Neuronal stem cell (in vitro differentiated cells): Measurements from ENCODE around the gene CACNA1C.
"Not testable (repeated sequence)": the region's sequence is repeated elsewhere in the genome, so short reads cannot be mapped to it uniquely, and the experiment has no call there.

Experiments used
- DNase-seq: peaks from one replicate; pipeline ENCODE4 v3.0.0-alpha.2; 2013; ENCODE audit warnings: low spot score
- H2AFZ ChIP-seq: one replicate; pipeline ENCODE4 v1.6.1; 2013; ENCODE audit warnings: mild to moderate bottlenecking, low read length, inconsistent platforms
- H2AK5ac ChIP-seq: 2 replicates; pipeline ENCODE4 v1.6.1; 2013; ENCODE audit warnings: low read depth, mild to moderate bottlenecking, inconsistent platforms, low read length, moderate library complexity, mixed read lengths
- H2BK120ac ChIP-seq: 2 replicates; pipeline ENCODE4 v1.6.1; 2013; ENCODE audit warnings: low read depth, mild to moderate bottlenecking, inconsistent platforms, low read length, moderate library complexity, mixed read lengths
- H2BK12ac ChIP-seq: one replicate; pipeline ENCODE4 v1.6.1; 2013; ENCODE audit warnings: low read length, inconsistent platforms
- H2BK15ac ChIP-seq: 2 replicates; pipeline ENCODE4 v1.6.1; 2013; ENCODE audit warnings: mild to moderate bottlenecking, low read length, inconsistent platforms, mixed read lengths
- H2BK5ac ChIP-seq: one replicate; pipeline ENCODE4 v1.6.1; 2013; ENCODE audit warnings: inconsistent platforms, mild to moderate bottlenecking, low read length, moderate library complexity
- H3K14ac ChIP-seq: one replicate; pipeline ENCODE4 v1.6.1; 2013; ENCODE audit warnings: low read length, inconsistent platforms
- H3K18ac ChIP-seq: 2 replicates; pipeline ENCODE4 v1.6.1; 2013; ENCODE audit warnings: low read length, inconsistent platforms
- H3K23ac ChIP-seq: 2 replicates; pipeline ENCODE4 v1.6.1; 2013; ENCODE audit warnings: low read depth, mild to moderate bottlenecking, mixed read lengths, low read length, inconsistent platforms; ENCODE audit not compliant: poor library complexity
- H3K27ac ChIP-seq: replicated peaks from 3 replicates; pipeline ENCODE4 v1.5.1; 2013; ENCODE audit warnings: low read length, inconsistent platforms
- H3K27me3 ChIP-seq, 3 experiments: 2 replicates each; pipeline ENCODE4 v1.6.1; 2013; ENCODE audit warnings: low read length in 3 of 3, mild to moderate bottlenecking in 2 of 3, inconsistent platforms in 1 of 3, low read depth in 1 of 3, mixed read lengths in 1 of 3, moderate library complexity in 1 of 3; ENCODE audit not compliant: control insufficient read depth in 3 of 3, insufficient read depth in 3 of 3
- H3K36me3 ChIP-seq, 2 donors: replicated peaks in 1 of 2; 2 replicates each; pipeline ENCODE4 v1.6.1; 2013; ENCODE audit warnings: low read length in 2 of 2; ENCODE audit not compliant: control insufficient read depth in 2 of 2, insufficient read depth in 2 of 2
- H3K4ac ChIP-seq: 2 replicates; pipeline ENCODE4 v1.6.1; 2013; ENCODE audit warnings: inconsistent platforms, mild to moderate bottlenecking, low read length, moderate library complexity
- H3K4me1 ChIP-seq, 2 donors: 1 replicate in 1 of 2; 2 replicates in 1 of 2; pipeline ENCODE4 v1.6.1; 2013; ENCODE audit warnings: low read length in 2 of 2, low read depth in 1 of 2; ENCODE audit not compliant: control insufficient read depth in 2 of 2, insufficient read depth in 1 of 2
- H3K4me2 ChIP-seq: one replicate; pipeline ENCODE4 v1.6.1; 2013; ENCODE audit warnings: mild to moderate bottlenecking, low read length, inconsistent platforms; ENCODE audit not compliant: insufficient read depth, poor library complexity, severe bottlenecking
- H3K4me3 ChIP-seq, 2 donors: 2 replicates each; pipeline ENCODE4 v1.5.1; 2013; ENCODE audit warnings: low read length in 2 of 2, mild to moderate bottlenecking in 2 of 2, inconsistent platforms in 1 of 2, moderate library complexity in 1 of 2
- H3K79me1 ChIP-seq: one replicate; pipeline ENCODE4 v1.6.1; 2013; ENCODE audit warnings: low read depth, mild to moderate bottlenecking, inconsistent platforms, low read length, moderate library complexity
- H3K9ac ChIP-seq: one replicate; pipeline ENCODE4 v1.6.1; 2013; ENCODE audit warnings: mild to moderate bottlenecking, low read depth, low read length, inconsistent platforms; ENCODE audit not compliant: poor library complexity
- H3K9me3 ChIP-seq, 2 donors: replicated peaks in 1 of 2; 2 replicates each; pipeline versions ENCODE3 to v1.6.1; 2013; ENCODE audit warnings: low read length in 2 of 2, mild to moderate bottlenecking in 2 of 2, inconsistent platforms in 1 of 2, low read depth in 1 of 2, mixed read lengths in 1 of 2, moderate library complexity in 1 of 2; ENCODE audit not compliant: control insufficient read depth in 2 of 2, insufficient read depth in 1 of 2
- H4K8ac ChIP-seq: one replicate; pipeline ENCODE4 v1.6.1; 2013; ENCODE audit warnings: low read depth, mild to moderate bottlenecking, inconsistent platforms, low read length, moderate library complexity
- H4K91ac ChIP-seq: one replicate; pipeline ENCODE4 v1.6.1; 2013; ENCODE audit warnings: low read length, low read depth, mild to moderate bottlenecking, inconsistent platforms; ENCODE audit not compliant: poor library complexity
- WGBS, 2 donors: extraction: QIAGEN DNeasy Blood & Tissue Kit; methylation state at CpG; one replicate each; pipeline ENCODE4 v1.1.7; 2013; ENCODE audit warnings: missing lambda C conversion rate in 2 of 2, mixed read lengths in 1 of 2; ENCODE audit not compliant: insufficient read length in 2 of 2, insufficient replicate concordance in 1 of 2; ENCODE audit errors: extremely low coverage in 2 of 2; 5-methylcytosine and 5-hydroxymethylcytosine counted together

CACNA1C gene

GRCh38 chr12:2255311-2255710 lies 202.5 kb downstream of the CACNA1C start:
- H3K23ac ChIP-seq: no peak overlapping the region
- H2BK5ac ChIP-seq: no peak overlapping the region
- no peaks in the 10 kb centered on the region for H3K36me3 ChIP-seq
- H3K27ac ChIP-seq: no peak overlapping the region
- DNase-seq: no peak
- H3K18ac ChIP-seq: no peak overlapping the region
- H2AK5ac ChIP-seq: no peak overlapping the region
- no peak overlapping the region for H2BK12ac ChIP-seq
- H4K91ac ChIP-seq: no peak overlapping the region
- no peak overlapping the region for H3K4me2 ChIP-seq
- no peak overlapping the region for H3K14ac ChIP-seq
- no peak overlapping the region for H2AFZ ChIP-seq
- peaks cover 0 to 3% of the 10 kb centered on the region in 2 donors for H3K4me1 ChIP-seq
- no peak overlapping the region for H3K4me3 ChIP-seq
- H2BK15ac ChIP-seq: no peak overlapping the region
- H3K79me1 ChIP-seq: no peaks in the 10 kb centered on the region
- H3K9ac ChIP-seq: no peak overlapping the region
- H2BK120ac ChIP-seq: no peak overlapping the region
- no peak overlapping the region for H4K8ac ChIP-seq
- peaks cover 2 to 4% of the 10 kb centered on the region in 2 donors for H3K9me3 ChIP-seq
- no peaks in the 10 kb centered on the region for H3K27me3 ChIP-seq
- WGBS, 2 donors: no CpG with 5 or more reads among the region's 2 CpGs
- H3K4ac ChIP-seq: no peak overlapping the region

GRCh38 chr12:2255731-2256130 lies 202.9 kb downstream of the CACNA1C start:
- H2BK120ac ChIP-seq, H2BK15ac ChIP-seq, H2BK5ac ChIP-seq, H3K4me3 ChIP-seq, H3K4ac ChIP-seq, H3K79me1 ChIP-seq, H2AK5ac ChIP-seq, H3K14ac ChIP-seq, H3K18ac ChIP-seq, H3K27me3 ChIP-seq, H4K8ac ChIP-seq, H3K4me1 ChIP-seq, H2AFZ ChIP-seq, H3K27ac ChIP-seq, H4K91ac ChIP-seq, H3K9ac ChIP-seq, H3K23ac ChIP-seq, H3K36me3 ChIP-seq, H3K4me2 ChIP-seq, H3K9me3 ChIP-seq, H2BK12ac ChIP-seq: not testable (repeated sequence)
- DNase-seq: peak; percentile 26
- no CpG with 5 or more reads among the region's 9 CpGs for WGBS, 2 donors

GRCh38 chr12:2256453-2256852 lies 203.7 kb downstream of the CACNA1C start:
- Histone ChIP-seq H3K27ac (no peak overlapping the region), H3K23ac (no peak overlapping the region), H3K9ac (no peak overlapping the region), H3K27me3 (no peaks in the 10 kb centered on the region), H2AK5ac (no peak overlapping the region), H3K9me3 (peaks cover 2 to 4% of the 10 kb centered on the region in 2 donors), H2BK12ac (no peak overlapping the region), H3K79me1 (no peaks in the 10 kb centered on the region), H3K36me3 (no peaks in the 10 kb centered on the region), H3K14ac (no peak overlapping the region), H4K8ac (no peak overlapping the region), H3K18ac (no peak overlapping the region), H2BK5ac (no peak overlapping the region), H2BK120ac (no peak overlapping the region), H3K4me3 (no peak overlapping the region), H2BK15ac (no peak overlapping the region), H2AFZ (no peak overlapping the region), H4K91ac (no peak overlapping the region), H3K4ac (no peak overlapping the region), H3K4me1 (peaks cover 0 to 3% of the 10 kb centered on the region in 2 donors), H3K4me2 (no peak overlapping the region)
- WGBS, 2 donors: no CpG with 5 or more reads among the region's 6 CpGs
- no peak for DNase-seq

GRCh38 chr12:2256915-2257314 lies 204.1 kb downstream of the CACNA1C start:
- Histone ChIP-seq H3K9ac (no peak overlapping the region), H3K14ac (no peak overlapping the region), H3K79me1 (no peaks in the 10 kb centered on the region), H3K4ac (no peak overlapping the region), H3K36me3 (no peaks in the 10 kb centered on the region), H2BK120ac (no peak overlapping the region), H2AK5ac (no peak overlapping the region), H2BK12ac (no peak overlapping the region), H4K91ac (no peak overlapping the region), H3K4me1 (peaks cover 0 to 2% of the 10 kb centered on the region in 2 donors), H3K18ac (no peak overlapping the region), H3K27ac (no peak overlapping the region), H2BK5ac (no peak overlapping the region), H3K9me3 (peaks cover 2 to 4% of the 10 kb centered on the region in 2 donors), H4K8ac (no peak overlapping the region), H2BK15ac (no peak overlapping the region), H2AFZ (no peak overlapping the region), H3K4me3 (no peak overlapping the region), H3K4me2 (no peak overlapping the region), H3K27me3 (no peaks in the 10 kb centered on the region), H3K23ac (no peak overlapping the region)
- DNase-seq: no peak
- WGBS, 2 donors: no CpG with 5 or more reads among the region's 7 CpGs
